Activated CD8-positive, alpha-beta memory T cell treated with anti-CD3 and anti-CD28 coated beads for 1 hour (primary cell): ENCODE results near the gene ALS2.
"Not testable (repeated sequence)": the region's sequence is repeated elsewhere in the genome, so short reads cannot be mapped to it uniquely, and the experiment has no call there.

Source experiments
- DNase-seq, 2 donors: peaks; one replicate each; pipeline ENCODE4 v3.0.0-alpha.2; 2020; ENCODE audit warnings: low read depth in 1 of 2; ENCODE audit errors: extremely low read depth in 1 of 2

ALS2 gene

DNA sequence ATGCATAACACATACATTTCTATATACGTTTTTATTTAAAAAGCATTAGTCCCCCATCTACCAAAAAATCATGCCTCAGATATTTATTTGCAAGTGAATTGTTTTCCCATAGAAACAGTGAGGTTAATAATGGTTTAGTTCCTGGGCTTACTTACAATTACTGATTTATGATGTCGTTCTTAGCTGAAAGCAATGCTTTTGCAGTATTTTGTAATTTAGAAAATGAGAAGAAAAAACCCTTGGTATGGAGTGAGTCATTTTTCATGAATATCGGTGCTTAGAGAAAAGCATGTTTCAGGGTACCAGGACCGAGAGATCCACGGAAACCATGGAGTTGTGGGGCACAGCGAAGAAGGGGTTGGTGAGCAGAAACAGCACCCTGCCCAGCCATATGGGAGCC, 13.6 kb upstream of the ALS2 start:
- DNase-seq: no peak

DNA sequence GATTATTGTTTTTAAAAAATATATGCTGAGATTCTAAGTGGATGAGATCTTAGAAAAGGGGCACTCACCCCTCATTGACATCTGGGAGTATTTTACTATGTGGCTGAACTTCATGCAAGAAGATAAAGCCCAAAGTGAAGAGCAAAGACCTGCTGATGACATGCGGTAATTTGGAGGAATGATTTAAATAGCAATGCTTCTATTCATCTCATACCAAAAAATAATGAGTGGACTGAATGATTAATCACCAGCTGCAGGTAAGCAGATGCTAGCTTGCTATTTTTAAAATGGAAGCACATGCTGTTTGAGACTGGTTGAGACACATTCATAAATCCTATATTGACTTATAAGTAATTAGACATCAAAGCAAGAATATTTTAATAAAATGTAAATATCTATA, 12.9 kb upstream of the ALS2 start:
- no peak for DNase-seq

GRCh38 chr2:201790989-201791388, 10.3 kb upstream of the ALS2 start:
- DNase-seq: no peak

DNA sequence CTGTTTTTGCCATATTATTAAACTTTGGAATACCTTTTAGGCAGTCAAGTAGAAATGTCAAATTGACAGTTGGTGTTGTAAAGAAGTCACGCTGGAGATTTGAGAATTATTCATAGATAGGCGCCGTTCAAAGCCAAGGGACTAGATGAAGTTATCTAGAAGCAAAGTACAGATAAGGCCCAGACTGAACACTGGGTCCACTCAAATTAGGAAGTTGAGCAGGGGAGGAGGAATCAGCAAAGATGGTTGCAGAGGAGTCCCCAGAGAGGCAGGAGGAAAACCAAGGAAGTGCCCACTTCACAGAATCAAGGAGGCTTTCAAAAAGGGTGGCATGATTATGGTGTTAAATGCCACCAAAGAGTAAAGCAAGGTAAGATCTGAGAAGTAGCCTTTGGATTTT, 9.6 kb upstream of the ALS2 start:
- DNase-seq: no peak

- DNase-seq: no peak
These were observed 8.7 kb upstream of the ALS2 start for GRCh38 chr2:201789395-201789794.

- no peak for DNase-seq
These were observed 7.6 kb upstream of the ALS2 start for GRCh38 chr2:201788371-201788770.

GRCh38 chr2:201786471-201786870, 5.7 kb upstream of the ALS2 start:
- DNase-seq: no peak

- no peak for DNase-seq
These were observed 4.4 kb upstream of the ALS2 start for GRCh38 chr2:201785135-201785534.

DNA sequence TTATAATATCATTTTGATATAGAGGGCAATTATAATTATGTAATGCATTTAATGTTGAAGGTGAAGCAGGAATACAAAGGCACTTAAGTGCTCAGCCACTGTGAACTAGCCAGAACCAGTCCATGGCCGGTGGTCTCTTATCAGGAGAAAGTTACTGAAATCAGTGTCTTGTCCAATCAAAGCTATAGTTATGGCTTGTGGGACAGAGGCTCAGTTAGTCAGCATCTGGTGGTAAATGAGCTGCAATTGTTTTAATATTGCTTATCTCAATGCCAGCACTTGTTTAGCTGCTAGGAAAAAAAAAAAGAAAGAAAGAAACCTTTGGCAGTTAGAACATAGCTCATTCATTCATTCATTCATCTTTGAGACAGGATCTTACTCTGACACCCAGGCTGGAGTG, 3.8 kb upstream of the ALS2 start:
- no peak for DNase-seq

GRCh38 chr2:201781557-201782051, 871 bp upstream of the ALS2 start:
- DNase-seq: no peak

DNA sequence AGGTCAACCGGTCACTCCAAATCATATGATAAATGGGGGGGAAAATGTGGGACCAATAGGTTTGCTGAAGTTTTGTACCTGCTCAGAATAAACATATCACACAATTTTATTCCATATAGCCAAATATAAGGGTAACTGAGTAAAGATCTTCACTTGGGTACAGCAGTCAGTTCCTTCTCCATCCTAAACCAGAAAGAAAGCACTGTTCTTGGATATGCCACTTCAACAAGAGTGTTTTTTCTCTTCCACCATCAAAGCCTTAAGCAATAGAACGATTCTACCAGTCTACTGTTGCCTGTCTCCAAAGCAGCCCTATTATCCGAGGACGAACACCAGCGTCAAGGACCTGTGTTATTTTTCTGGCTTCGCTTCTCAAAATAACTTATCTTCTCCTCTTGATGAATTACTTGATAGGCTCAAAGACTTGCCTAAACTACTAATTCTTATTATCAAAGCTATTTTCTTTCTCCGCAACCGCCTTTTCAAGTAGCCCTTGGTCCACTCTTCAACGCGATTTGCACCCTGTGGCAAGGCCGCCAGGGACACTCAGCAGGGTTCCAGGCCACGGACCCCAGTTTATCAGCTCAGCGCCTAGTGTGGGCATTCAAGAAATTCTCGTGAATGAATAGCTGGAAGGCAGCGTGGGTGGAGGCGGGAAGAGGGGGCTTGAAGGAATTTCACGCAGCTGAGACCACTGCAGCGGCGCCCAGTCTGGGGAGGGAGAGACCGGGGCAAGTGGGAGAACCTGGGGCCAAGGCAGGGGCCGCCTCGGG, 646 bp downstream of the ALS2 start:
- no peak for DNase-seq

DNA sequence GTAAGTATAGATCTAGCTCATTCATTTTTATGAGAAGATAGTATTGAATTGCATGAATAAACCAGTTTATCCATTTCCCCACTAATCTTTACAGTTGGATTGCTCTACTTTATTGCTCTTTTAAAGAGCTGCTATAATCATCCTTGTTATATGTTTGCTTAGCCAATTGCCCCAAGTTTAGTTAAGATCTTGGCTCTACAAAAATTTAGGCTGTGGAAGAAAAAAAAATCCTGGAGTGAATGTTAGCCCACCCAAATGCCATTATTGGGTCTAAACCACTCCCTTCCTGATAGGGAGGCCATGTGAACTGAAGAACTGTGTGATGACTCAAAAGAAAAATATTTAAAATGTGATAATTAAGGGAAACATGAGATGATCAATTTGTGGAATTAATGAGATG, 2.9 kb downstream of the ALS2 start:
- DNase-seq: no peak

DNA sequence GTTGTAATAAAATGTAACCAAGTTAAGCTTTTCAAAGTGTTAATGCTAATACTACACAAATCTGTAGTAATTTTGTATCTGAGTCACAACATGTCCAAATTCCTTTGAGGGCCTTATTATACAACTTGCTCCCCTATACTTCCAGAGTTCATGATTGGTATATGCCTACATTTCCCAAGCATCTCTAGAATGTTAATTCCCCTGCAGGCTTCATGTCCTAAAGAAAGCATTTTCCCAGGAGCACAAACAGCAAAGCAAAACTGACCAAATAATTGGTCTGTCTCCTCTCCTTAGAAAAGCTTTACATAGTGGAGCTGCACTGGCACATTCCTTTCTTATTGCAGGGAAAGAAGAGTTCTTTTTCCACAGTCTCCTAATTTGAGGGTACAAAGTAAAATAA, 3.7 kb downstream of the ALS2 start:
- DNase-seq: no peak

GRCh38 chr2:201775326-201775725, 5.4 kb downstream of the ALS2 start:
- no peak for DNase-seq

GRCh38 chr2:201774546-201774945, 6.2 kb downstream of the ALS2 start:
- no peak for DNase-seq

DNA sequence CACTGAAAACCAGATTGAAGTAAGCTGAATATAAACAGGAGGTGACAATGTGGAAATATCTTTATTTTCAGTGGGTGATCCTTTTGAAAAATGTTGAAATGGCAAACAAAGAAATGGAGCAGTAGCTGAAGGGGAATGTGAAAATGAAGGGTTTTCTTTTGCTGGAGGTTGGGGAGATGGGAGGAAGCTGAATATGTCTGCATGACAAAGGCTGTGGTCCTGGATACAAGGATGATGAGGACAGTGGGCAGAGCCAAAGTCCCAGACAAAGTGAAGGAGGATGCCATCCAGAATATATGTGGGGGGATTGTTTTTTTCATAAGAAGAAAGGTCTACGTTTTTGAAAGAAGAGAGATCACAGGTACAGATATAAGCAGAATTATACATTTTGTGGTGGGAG, 6.7 kb downstream of the ALS2 start:
- DNase-seq: no peak

DNA sequence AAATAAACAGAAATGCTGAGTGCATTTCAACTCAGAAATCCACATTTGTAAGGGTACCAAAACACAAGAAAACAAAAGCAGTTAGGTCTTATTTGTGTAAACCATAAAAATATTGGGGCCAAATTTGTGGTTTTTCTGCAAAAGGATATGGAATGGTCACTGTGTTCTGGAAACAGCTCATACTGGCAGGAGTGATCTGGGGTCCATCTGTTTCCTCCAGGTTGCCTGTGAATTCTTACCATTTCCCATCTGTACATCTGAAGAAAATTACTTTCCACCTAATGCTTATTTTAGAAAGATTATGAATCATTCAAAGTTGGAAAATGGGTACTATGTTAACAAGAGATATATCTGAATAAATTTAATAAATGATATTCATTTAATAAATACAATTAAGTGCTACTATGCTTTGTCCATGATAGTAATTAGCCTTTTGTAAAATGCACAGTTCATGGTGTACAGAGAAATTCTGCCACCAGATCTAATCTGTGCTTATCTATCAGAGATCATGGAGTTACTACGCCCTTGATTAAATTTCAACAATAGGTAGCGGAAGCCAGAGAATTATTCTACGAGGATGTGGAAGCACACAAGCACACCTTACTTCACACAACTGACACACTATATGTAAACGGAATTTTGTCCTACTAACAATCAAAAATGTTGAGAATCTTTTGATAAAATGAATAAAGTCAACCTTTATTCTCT, 10.9 kb downstream of the ALS2 start:
- DNase-seq: no peak

GRCh38 chr2:201768918-201769317, 11.8 kb downstream of the ALS2 start:
- no peak for DNase-seq

DNA sequence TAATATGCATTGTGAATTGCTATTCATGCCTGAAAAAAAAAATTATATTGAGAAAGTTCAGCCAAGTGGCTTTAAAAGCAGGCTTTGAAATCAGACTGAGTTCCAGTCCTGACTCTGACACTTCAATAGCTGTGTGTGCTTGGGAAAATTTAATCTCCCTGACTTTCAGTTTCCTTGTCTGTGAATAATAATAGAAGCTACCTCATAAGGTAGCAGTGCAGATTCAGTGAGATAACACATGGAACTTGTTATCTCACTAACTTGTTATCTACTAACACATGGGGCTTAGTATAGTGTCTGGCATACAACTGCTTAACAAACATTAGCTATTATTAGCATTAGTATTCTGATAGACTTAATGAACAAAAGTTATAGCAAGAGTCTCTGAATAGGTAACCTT, 14.9 kb downstream of the ALS2 start:
- DNase-seq: no peak

DNA sequence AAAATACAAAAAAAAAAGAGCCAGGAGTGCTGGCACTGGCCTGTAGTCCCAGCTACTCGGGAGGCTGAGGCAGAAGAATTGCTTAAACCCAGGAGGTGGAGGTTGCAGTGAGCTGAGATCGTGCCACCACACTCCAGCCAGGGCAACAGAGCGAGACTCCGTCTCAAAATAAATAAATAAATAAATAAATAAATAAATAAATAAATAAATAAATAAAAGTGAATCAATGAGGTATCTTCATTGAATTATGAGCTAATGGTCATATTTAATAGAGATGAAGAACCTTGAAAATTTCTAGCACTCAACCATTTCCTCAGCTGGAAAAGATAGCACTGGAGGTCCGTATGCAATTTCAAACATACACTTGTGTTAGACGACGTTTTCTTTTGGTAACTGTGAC, 16.3 kb downstream of the ALS2 start:
- DNase-seq: not testable (repeated sequence)

DNA sequence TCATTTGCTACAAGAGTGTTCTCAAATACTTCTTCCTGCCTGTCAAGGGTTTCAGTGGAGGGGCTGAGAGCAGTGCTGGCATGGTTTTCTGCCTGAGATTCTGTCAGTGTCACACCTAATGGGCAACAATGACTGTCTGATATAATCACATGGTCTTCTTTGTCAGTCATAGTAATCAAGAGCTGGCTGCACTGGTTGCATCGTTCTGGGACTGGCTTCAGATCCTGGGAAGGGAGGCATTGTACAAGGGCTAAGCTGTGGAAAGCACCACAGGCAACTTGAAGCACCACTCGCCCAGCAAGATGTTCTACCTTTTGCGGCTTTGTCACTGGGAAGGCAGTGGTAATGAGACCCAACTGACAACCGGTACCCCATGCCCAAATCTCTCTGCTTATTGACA, 19.6 kb downstream of the ALS2 start:
- no peak for DNase-seq

GRCh38 chr2:201759567-201759966, 21.2 kb downstream of the ALS2 start:
- DNase-seq: no peak
